Uterus (tissue), 4 donors: ENCODE measurements around the gene RIPOR2. TPM values are rescaled to one million over a fixed set of nuclear protein-coding genes. Genes with fewer than 3 reads are reported as not detected.

Experiments used
- DNase-seq, 2 donors: peaks; one replicate each; pipeline ENCODE4 v3.0.0-alpha.2; 2019 to 2020
- H3K27ac ChIP-seq, 2 donors: fragments of 200-600 bp; sonication (generic); 1 replicate in 1 of 2; 2 replicates in 1 of 2; pipeline ENCODE4 v1.5.1; 2016 to 2018
- H3K27me3 ChIP-seq, 2 donors: fragments of 200-600 bp; sonication (generic); one replicate each; pipeline ENCODE4 v1.5.1; 2018 to 2019; ENCODE audit warnings: control low read depth in 1 of 2
- H3K36me3 ChIP-seq, 2 donors: fragments of 200-600 bp; sonication (generic); one replicate each; pipeline ENCODE4 v1.5.1; 2019; ENCODE audit warnings: control low read depth in 1 of 2
- H3K4me1 ChIP-seq, 2 donors: fragments of 200-600 bp; sonication (generic); one replicate each; pipeline ENCODE4 v1.5.1; 2018 to 2019; ENCODE audit warnings: control low read depth in 1 of 2
- H3K4me3 ChIP-seq, 2 donors: fragments of 200-600 bp; sonication (generic); 1 replicate in 1 of 2; 2 replicates in 1 of 2; pipeline ENCODE4 v1.5.1; 2018 to 2019; ENCODE audit warnings: mild to moderate bottlenecking in 1 of 2
- H3K9me3 ChIP-seq, 2 donors: fragments of 200-600 bp; sonication (generic); one replicate each; pipeline ENCODE4 v1.5.1; 2019; ENCODE audit warnings: control low read depth in 1 of 2
- CTCF ChIP-seq, 4 experiments: fragments of 200-600 bp in 2 of 4; fragments of 450-650 bp in 2 of 4; sonication (generic) in 2 of 4; IDR thresholded peaks; one replicate each; pipeline ENCODE4 v1.5.1; 2016 to 2019; ENCODE audit warnings: antibody characterized with exemption in 4 of 4, mild to moderate bottlenecking in 2 of 4, moderate library complexity in 1 of 4
- POLR2A ChIP-seq, 2 donors: fragments of 450-650 bp; IDR thresholded peaks; one replicate each; pipeline ENCODE4 v1.6.1; 2016; ENCODE audit warnings: antibody characterized with exemption in 2 of 2, mild to moderate bottlenecking in 1 of 2, moderate library complexity in 1 of 2
- intact Hi-C: fragments of 100-400 bp; cut with DNase I; formaldehyde crosslinking; loops from one replicate; pipeline ENCODE4 v1.15.1; 2023; ENCODE audit warnings: low total_unique reads
- total RNA-seq, 4 donors: library from RNA; depleted of rRNA in 3 of 4; stranded (reverse); fragments of >200 nt in 3 of 4; gene quantifications; one replicate each; pipeline versions ENCODE4 v1.1.0 to v1.2.4, GENCODE V29; 2014 to 2023
- donor health status: DM: yes; HTN: yes; CAD: no.

Gene RIPOR2
- total RNA-seq, 4 donors from 2014 or later: 29.0 to 106 (median 80.4) TPM

GRCh38 chr6:24893342-24893850 is 42.4 kb downstream of the RIPOR2 start:
- Histone ChIP-seq H3K36me3 (no peaks in the 10 kb centered on the region), H3K4me1 (peaks cover 0 to 13% of the 10 kb centered on the region in 2 donors), H3K4me3 (no peak overlapping the region), H3K27me3 (no peaks in the 10 kb centered on the region), H3K27ac (no peak overlapping the region), H3K9me3 (no peaks in the 10 kb centered on the region)
- DNase-seq: no peak
- TF ChIP-seq CTCF (IDR thresholded peaks at IDR 0.05): no peak
- no peak for TF ChIP-seq POLR2A (IDR thresholded peaks at IDR 0.05)
- intact Hi-C loops: no loop called here

- no peaks in the 10 kb centered on the region for H3K36me3 ChIP-seq
- no peak overlapping the region for H3K27ac ChIP-seq
- no peaks in the 10 kb centered on the region for H3K27me3 ChIP-seq
- TF ChIP-seq CTCF (IDR thresholded peaks at IDR 0.05) (no peak), POLR2A (IDR thresholded peaks at IDR 0.05) (no peak)
- H3K4me1 ChIP-seq: peaks cover 0 to 8% of the 10 kb centered on the region in 2 donors
- no peak for DNase-seq
- no peaks in the 10 kb centered on the region for H3K9me3 ChIP-seq
- intact Hi-C loops: no loop called here
- H3K4me3 ChIP-seq: no peak overlapping the region
Observed at GRCh38 chr6:24891004-24891403, 44.8 kb downstream of the RIPOR2 start.

GRCh38 chr6:24890471-24890870 is 45.3 kb downstream of the RIPOR2 start:
- no peaks in the 10 kb centered on the region for H3K27me3 ChIP-seq
- no peaks in the 10 kb centered on the region for H3K36me3 ChIP-seq
- H3K9me3 ChIP-seq: no peaks in the 10 kb centered on the region
- intact Hi-C loops: no loop called here
- DNase-seq: no peak
- H3K4me3 ChIP-seq: no peak overlapping the region
- no peak overlapping the region for H3K27ac ChIP-seq
- TF ChIP-seq CTCF (IDR thresholded peaks at IDR 0.05): no peak
- H3K4me1 ChIP-seq: peaks cover 0 to 8% of the 10 kb centered on the region in 2 donors

- Histone ChIP-seq H3K27me3 (no peaks in the 10 kb centered on the region), H3K36me3 (no peaks in the 10 kb centered on the region), H3K4me3 (no peak overlapping the region), H3K9me3 (no peaks in the 10 kb centered on the region), H3K4me1 (peaks cover 0 to 8% of the 10 kb centered on the region in 2 donors), H3K27ac (peak overlapping the region in 1 of 2 donors; percentile 19)
- intact Hi-C loops: no loop called here
- no peak for DNase-seq
- TF ChIP-seq POLR2A (IDR thresholded peaks at IDR 0.05) (no peak), CTCF (IDR thresholded peaks at IDR 0.05) (no peak)
Observed at GRCh38 chr6:24888715-24889370, 46.9 kb downstream of the RIPOR2 start.

GRCh38 chr6:24887545-24888140 is 48.1 kb downstream of the RIPOR2 start:
- Histone ChIP-seq H3K4me3 (no peak overlapping the region), H3K36me3 (no peaks in the 10 kb centered on the region), H3K27me3 (no peaks in the 10 kb centered on the region), H3K4me1 (peaks cover 0 to 8% of the 10 kb centered on the region in 2 donors), H3K9me3 (no peaks in the 10 kb centered on the region), H3K27ac (peak overlapping the region in 1 of 2 donors; percentile 18)
- intact Hi-C loops: no loop called here
- no peak for DNase-seq
- no peak for TF ChIP-seq POLR2A (IDR thresholded peaks at IDR 0.05)
- no peak for TF ChIP-seq CTCF (IDR thresholded peaks at IDR 0.05)
